GM23338 (cell line): ENCODE data around the gene ZNF460. TPM values are rescaled to one million over a fixed set of nuclear protein-coding genes. Genes with fewer than 3 reads are reported as not detected.

Source experiments
- ATAC-seq: fragments of 200-7000 bp; cut with Tn5 transposase; 3 replicates; pipeline ENCODE4 v1.9.1; 2020
- DNase-seq: peaks from one replicate; pipeline ENCODE4 v3.0.0-alpha.2; 2015; ENCODE audit warnings: low spot score
- H2AFZ ChIP-seq: fragments of 200-600 bp; sonication (generic); 2 replicates; pipeline ENCODE4 v1.8.0; 2016; ENCODE audit warnings: antibody characterized with exemption, mild to moderate bottlenecking, moderate library complexity
- H3F3A ChIP-seq: fragments of 200-600 bp; sonication (generic); replicated peaks from 2 replicates; pipeline ENCODE4 v1.8.0; 2017; ENCODE audit warnings: antibody characterized with exemption, mixed run types, low read depth
- H3K27ac ChIP-seq: fragments of 200-600 bp; sonication (generic); 2 replicates; pipeline ENCODE4 v1.6.1; 2016; ENCODE audit warnings: low read depth
- H3K27me3 ChIP-seq: fragments of 200-600 bp; sonication (generic); 2 replicates; pipeline ENCODE4 v1.8.0; 2016; ENCODE audit warnings: mild to moderate bottlenecking, mixed run types, moderate library complexity; ENCODE audit not compliant: insufficient read depth
- H3K36me3 ChIP-seq: fragments of 200-600 bp; sonication (generic); 2 replicates; pipeline ENCODE4 v1.8.0; 2016; ENCODE audit warnings: mild to moderate bottlenecking; ENCODE audit not compliant: insufficient read depth
- H3K4me1 ChIP-seq: fragments of 200-600 bp; sonication (generic); 2 replicates; pipeline ENCODE4 v1.8.0; 2016; ENCODE audit warnings: mild to moderate bottlenecking, moderate library complexity; ENCODE audit not compliant: insufficient read depth
- H3K4me2 ChIP-seq: fragments of 200-600 bp; sonication (generic); 2 replicates; pipeline ENCODE4 v1.7.1; 2017; ENCODE audit warnings: mixed run types
- H3K4me3 ChIP-seq: fragments of 200-600 bp; sonication (generic); 2 replicates; pipeline ENCODE4 v1.6.1; 2016; ENCODE audit warnings: mixed run types
- H3K79me2 ChIP-seq: fragments of 200-600 bp; sonication (generic); replicated peaks from 2 replicates; pipeline ENCODE4 v1.8.0; 2017; ENCODE audit warnings: mild to moderate bottlenecking; ENCODE audit not compliant: insufficient read depth
- H3K9me2 ChIP-seq: fragments of 200-600 bp; sonication (generic); 2 replicates; pipeline ENCODE4 v1.8.0; 2017; ENCODE audit not compliant: insufficient read depth
- H4K20me1 ChIP-seq: fragments of 200-600 bp; sonication (generic); replicated peaks from 2 replicates; pipeline ENCODE4 v1.8.0; 2017; ENCODE audit warnings: mild to moderate bottlenecking; ENCODE audit not compliant: insufficient read depth
- H3K27ac Mint-ChIP-seq: 2 replicates; pipeline ENCODE4 v1.8.0; 2020; ENCODE audit warnings: inconsistent platforms, mild to moderate bottlenecking, moderate library complexity, mixed read lengths
- H3K27me3 Mint-ChIP-seq: 3 replicates; pipeline ENCODE4 v1.8.0; 2022; ENCODE audit warnings: low read depth, mild to moderate bottlenecking, moderate library complexity, mixed read lengths, inconsistent platforms; ENCODE audit not compliant: insufficient read depth, poor library complexity
- H3K36me3 Mint-ChIP-seq: 3 replicates; pipeline ENCODE4 v1.8.0; 2021; ENCODE audit warnings: low read depth, mild to moderate bottlenecking, inconsistent platforms, moderate library complexity, mixed read lengths
- H3K4me1 Mint-ChIP-seq: 3 replicates; pipeline ENCODE4 v1.8.0; 2020; ENCODE audit warnings: mild to moderate bottlenecking, inconsistent platforms, mixed read lengths
- H3K4me3 Mint-ChIP-seq: 3 replicates; pipeline ENCODE4 v1.8.0; 2021; ENCODE audit warnings: moderate library complexity, mild to moderate bottlenecking, inconsistent platforms, mixed read lengths
- H3K9me3 Mint-ChIP-seq: 3 replicates; pipeline ENCODE4 v1.8.0; 2020; ENCODE audit warnings: moderate library complexity, mild to moderate bottlenecking, inconsistent platforms, mixed read lengths
- CREB1 ChIP-seq: fragments of 250-450 bp; sonication (Bioruptor Pico); IDR thresholded peaks from 2 replicates; pipeline ENCODE4 v1.5.0; 2020; ENCODE audit warnings: low read depth, mild to moderate bottlenecking, moderate library complexity
- ETS1 ChIP-seq: IDR thresholded peaks from 2 replicates; pipeline ENCODE4 v1.6.1; 2016; ENCODE audit warnings: antibody characterized with exemption
- EZH2 ChIP-seq: fragments of 200-600 bp; sonication (generic); IDR thresholded peaks from one replicate; pipeline ENCODE4 v1.8.0; 2017; ENCODE audit warnings: antibody characterized with exemption, mild to moderate bottlenecking, low read depth; ENCODE audit not compliant: unreplicated experiment
- EZH2phosphoT487 ChIP-seq: fragments of 200-600 bp; sonication (generic); IDR thresholded peaks from one replicate; pipeline ENCODE4 v1.8.1; 2018; ENCODE audit warnings: antibody characterized with exemption; ENCODE audit not compliant: unreplicated experiment
- JUNB ChIP-seq: IDR thresholded peaks from one replicate; pipeline ENCODE4 v1.6.1; 2016; ENCODE audit warnings: antibody characterized with exemption; ENCODE audit not compliant: unreplicated experiment
- NANOG ChIP-seq: IDR thresholded peaks from 2 replicates; pipeline ENCODE4 v1.6.1; 2016; ENCODE audit warnings: antibody characterized with exemption, borderline replicate concordance
- POLR2AphosphoS5 ChIP-seq: IDR thresholded peaks from 2 replicates; pipeline ENCODE4 v1.6.1; 2016; ENCODE audit warnings: antibody characterized with exemption, low read depth
- STAT1 ChIP-seq: IDR thresholded peaks from one replicate; pipeline ENCODE4 v1.6.1; 2016; ENCODE audit warnings: antibody characterized with exemption; ENCODE audit not compliant: unreplicated experiment
- ZNF114 ChIP-seq: fragments of 250-450 bp; sonication (Bioruptor Pico); IDR thresholded peaks from 2 replicates; pipeline ENCODE4 v1.5.0; 2020; ENCODE audit warnings: mild to moderate bottlenecking, moderate library complexity
- ZNF331 ChIP-seq: fragments of 250-450 bp; sonication (Bioruptor Pico); IDR thresholded peaks from 2 replicates; pipeline ENCODE4 v1.5.0; 2020; ENCODE audit warnings: low read depth, mild to moderate bottlenecking, moderate library complexity
- ZNF462 ChIP-seq: fragments of 250-450 bp; sonication (Bioruptor Pico); IDR thresholded peaks from 2 replicates; pipeline ENCODE4 v1.5.0; 2020; ENCODE audit warnings: mild to moderate bottlenecking, moderate library complexity
- polyA plus RNA-seq: library from polyadenylated mRNA; unstranded; fragments of >200 nt; fragmentation: Nextera tagmentation; extraction: Ambion mirVana; gene quantifications from 2 replicates; pipeline ENCODE4 v1.2.1, GENCODE V29; 2016
- total RNA-seq: library from RNA; depleted of rRNA; stranded (reverse); fragments of >200 nt; shearing (Covaris generic); gene quantifications from 2 replicates; pipeline ENCODE4 v1.2.3, GENCODE V29; 2014
- TF ChIP-seq, protein P1 (sequence below): IDR thresholded peaks from one replicate; pipeline ENCODE4 v1.6.1; 2018; ENCODE audit warnings: antibody characterized with exemption; ENCODE audit not compliant: unreplicated experiment
- TF ChIP-seq, protein P2 (sequence below), 2 experiments: fragments of 200-600 bp in 1 of 2; sonication (generic) in 1 of 2; conservative IDR thresholded peaks; 2 replicates each; pipeline versions ENCODE4 v1.5.1 to v1.6.1; 2016 to 2017; ENCODE audit warnings: antibody characterized with exemption in 2 of 2, low read depth in 2 of 2, mild to moderate bottlenecking in 2 of 2, moderate library complexity in 1 of 2

ZNF460 gene
- total and polyA plus RNA-seq, 2 experiments from 2014 or later = 3.4 to 81.7 TPM

- H3K36me3 ChIP-seq = peaks cover 70% of the 10 kb centered on the region
- H3K4me1 ChIP-seq = no peaks in the 10 kb centered on the region
- H3K27me3 Mint-ChIP-seq = no peaks in the 10 kb centered on the region
- no peaks in the 10 kb centered on the region for H3K27me3 ChIP-seq
- H3K9me3 Mint-ChIP-seq = no peaks in the 10 kb centered on the region
- no peak overlapping the region for H3K4me2 ChIP-seq
- H3K4me3 Mint-ChIP-seq = no peak overlapping the region
- DNase-seq = no peak
- H3K79me2 ChIP-seq = peaks cover 94% of the 10 kb centered on the region
- ATAC-seq = no peak
- no peak overlapping the region for H2AFZ ChIP-seq
- H3K27ac Mint-ChIP-seq = no peak overlapping the region
- peaks cover 41% of the 10 kb centered on the region for H4K20me1 ChIP-seq
- H3K36me3 Mint-ChIP-seq = peaks cover 91% of the 10 kb centered on the region
- H3K27ac ChIP-seq = no peak overlapping the region
- H3K4me1 Mint-ChIP-seq = no peaks in the 10 kb centered on the region
- TF ChIP-seq ETS1 (no peak), EZH2phosphoT487 (no peak), STAT1 (no peak), ZNF462 (CRISPR knock-in tag) (no peak), ZNF114 (CRISPR knock-in tag) (no peak), CREB1 (CRISPR knock-in tag) (no peak), ZNF331 (CRISPR knock-in tag) (no peak), POLR2AphosphoS5 (no peak), NANOG (no peak), JUNB (no peak), EZH2 (no peak)
- TF ChIP-seq, protein P1, sequence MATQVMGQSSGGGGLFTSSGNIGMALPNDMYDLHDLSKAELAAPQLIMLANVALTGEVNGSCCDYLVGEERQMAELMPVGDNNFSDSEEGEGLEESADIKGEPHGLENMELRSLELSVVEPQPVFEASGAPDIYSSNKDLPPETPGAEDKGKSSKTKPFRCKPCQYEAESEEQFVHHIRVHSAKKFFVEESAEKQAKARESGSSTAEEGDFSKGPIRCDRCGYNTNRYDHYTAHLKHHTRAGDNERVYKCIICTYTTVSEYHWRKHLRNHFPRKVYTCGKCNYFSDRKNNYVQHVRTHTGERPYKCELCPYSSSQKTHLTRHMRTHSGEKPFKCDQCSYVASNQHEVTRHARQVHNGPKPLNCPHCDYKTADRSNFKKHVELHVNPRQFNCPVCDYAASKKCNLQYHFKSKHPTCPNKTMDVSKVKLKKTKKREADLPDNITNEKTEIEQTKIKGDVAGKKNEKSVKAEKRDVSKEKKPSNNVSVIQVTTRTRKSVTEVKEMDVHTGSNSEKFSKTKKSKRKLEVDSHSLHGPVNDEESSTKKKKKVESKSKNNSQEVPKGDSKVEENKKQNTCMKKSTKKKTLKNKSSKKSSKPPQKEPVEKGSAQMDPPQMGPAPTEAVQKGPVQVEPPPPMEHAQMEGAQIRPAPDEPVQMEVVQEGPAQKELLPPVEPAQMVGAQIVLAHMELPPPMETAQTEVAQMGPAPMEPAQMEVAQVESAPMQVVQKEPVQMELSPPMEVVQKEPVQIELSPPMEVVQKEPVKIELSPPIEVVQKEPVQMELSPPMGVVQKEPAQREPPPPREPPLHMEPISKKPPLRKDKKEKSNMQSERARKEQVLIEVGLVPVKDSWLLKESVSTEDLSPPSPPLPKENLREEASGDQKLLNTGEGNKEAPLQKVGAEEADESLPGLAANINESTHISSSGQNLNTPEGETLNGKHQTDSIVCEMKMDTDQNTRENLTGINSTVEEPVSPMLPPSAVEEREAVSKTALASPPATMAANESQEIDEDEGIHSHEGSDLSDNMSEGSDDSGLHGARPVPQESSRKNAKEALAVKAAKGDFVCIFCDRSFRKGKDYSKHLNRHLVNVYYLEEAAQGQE = no peak
- TF ChIP-seq, protein P2, sequence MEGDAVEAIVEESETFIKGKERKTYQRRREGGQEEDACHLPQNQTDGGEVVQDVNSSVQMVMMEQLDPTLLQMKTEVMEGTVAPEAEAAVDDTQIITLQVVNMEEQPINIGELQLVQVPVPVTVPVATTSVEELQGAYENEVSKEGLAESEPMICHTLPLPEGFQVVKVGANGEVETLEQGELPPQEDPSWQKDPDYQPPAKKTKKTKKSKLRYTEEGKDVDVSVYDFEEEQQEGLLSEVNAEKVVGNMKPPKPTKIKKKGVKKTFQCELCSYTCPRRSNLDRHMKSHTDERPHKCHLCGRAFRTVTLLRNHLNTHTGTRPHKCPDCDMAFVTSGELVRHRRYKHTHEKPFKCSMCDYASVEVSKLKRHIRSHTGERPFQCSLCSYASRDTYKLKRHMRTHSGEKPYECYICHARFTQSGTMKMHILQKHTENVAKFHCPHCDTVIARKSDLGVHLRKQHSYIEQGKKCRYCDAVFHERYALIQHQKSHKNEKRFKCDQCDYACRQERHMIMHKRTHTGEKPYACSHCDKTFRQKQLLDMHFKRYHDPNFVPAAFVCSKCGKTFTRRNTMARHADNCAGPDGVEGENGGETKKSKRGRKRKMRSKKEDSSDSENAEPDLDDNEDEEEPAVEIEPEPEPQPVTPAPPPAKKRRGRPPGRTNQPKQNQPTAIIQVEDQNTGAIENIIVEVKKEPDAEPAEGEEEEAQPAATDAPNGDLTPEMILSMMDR (conservative IDR thresholded peaks at IDR 0.05; ENCODE audit: low read depth in 2 of 2) = no peak
- H3K4me3 ChIP-seq = no peak overlapping the region
- H3K9me2 ChIP-seq = no peaks in the 10 kb centered on the region
- no peaks in the 10 kb centered on the region; the same call in 1 of the 2 replicates for H3F3A ChIP-seq
These were observed 10.7 kb downstream of the ZNF460 start for GRCh38 chr19:57290970-57291369.
